NCI-H524 (cell line): ENCODE measurements around the gene CKB.

Experiments
- DNase-seq, 2 experiments: peaks; one replicate each; lab custom pipeline; 2025; lab: John Stamatoyannopoulos, UW

The CKB gene

DNA sequence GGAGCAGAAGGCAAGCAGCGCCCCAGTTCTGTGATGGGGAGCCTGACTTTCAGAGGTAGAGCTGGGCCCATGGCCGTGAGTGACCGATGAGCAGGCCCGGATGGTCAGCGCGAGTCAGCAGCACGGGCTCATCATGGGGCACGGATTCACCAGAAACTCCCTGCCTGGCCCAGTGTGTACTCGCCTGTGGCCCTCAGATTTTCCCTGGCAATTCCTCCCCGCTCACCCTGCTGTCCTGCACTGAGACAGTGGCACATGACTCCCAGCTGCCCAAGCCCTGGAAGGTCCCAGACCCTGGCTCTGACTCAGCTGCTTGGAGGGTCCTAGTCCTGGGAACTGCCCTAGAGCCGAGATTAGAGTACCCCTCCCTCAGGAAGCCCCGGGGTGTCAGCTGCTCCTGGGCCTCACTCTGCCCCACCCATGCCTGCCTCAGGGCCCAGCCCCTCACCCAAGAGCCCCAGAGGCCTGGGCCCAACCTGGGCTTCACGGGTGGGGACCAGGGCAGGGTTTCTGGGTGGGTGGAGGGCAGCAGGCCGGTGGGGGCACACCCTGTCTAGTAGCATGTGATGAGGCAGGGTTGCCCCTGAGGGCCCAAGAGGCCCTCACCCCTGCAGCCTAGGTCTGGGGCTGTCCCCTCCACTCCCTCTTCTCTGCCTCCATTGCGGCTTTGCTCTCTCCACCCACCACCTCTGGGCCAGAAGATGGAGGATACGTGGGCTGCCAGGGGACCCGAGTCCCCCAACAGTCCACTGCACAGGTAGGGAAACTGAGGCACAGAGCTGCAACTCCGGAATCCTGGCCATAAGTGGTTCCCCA lies 14.8 kb upstream of the CKB start:
- DNase-seq = no peak

DNA sequence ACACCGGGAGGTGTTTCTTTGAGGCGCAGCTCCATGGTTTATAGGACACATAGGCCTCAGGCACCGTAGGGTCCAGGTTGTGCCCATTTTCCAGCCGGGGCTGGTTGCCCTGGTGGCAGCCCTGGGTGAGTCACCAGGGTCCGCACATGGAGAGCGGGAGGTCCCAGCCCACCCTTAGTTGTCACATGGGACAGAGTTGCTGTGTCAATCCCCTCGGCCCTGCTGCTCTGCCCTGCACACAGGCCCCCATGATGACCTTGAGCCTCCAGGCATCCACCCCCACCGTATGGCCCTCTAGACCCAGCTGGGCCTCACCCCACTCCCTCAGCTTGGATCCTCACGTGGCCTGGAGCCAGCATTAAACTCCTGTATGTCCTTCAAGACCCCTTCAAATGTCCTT lies 14.1 kb upstream of the CKB start:
- no peak for DNase-seq

DNA sequence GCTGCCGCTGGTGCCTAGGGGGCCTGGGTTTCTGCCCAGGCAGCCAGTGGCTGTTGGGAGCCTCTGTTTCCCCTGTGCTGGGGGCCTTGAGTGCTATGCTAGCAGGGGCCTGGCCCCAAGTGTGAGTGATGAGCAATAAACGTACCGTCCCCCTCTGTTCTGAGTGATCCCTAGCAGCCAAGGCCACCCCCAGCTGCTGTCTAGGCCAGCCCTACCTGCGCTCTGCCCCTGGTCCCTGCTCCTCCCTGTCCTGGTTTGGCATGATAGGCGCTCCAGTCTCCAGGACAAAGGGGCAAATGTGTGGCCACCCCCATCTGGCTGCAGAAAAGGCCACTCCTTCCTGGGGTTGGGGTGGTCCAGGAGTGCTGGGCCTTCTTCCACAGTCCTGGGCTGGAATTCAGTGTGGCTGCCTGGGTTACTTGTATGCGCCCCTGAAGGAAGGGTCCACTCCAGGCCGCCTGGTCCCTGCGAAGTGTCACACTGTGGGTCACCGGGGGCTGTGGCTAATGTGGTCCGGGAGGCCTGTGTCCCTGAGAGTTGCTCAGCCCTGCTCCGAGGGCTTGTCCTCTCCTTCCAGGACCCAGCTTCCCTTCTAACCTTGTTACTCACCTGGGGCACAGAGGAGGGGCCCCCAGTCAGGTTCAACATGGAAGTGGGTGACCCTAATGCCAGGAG lies 13.4 kb upstream of the CKB start:
- no peak for DNase-seq

DNA sequence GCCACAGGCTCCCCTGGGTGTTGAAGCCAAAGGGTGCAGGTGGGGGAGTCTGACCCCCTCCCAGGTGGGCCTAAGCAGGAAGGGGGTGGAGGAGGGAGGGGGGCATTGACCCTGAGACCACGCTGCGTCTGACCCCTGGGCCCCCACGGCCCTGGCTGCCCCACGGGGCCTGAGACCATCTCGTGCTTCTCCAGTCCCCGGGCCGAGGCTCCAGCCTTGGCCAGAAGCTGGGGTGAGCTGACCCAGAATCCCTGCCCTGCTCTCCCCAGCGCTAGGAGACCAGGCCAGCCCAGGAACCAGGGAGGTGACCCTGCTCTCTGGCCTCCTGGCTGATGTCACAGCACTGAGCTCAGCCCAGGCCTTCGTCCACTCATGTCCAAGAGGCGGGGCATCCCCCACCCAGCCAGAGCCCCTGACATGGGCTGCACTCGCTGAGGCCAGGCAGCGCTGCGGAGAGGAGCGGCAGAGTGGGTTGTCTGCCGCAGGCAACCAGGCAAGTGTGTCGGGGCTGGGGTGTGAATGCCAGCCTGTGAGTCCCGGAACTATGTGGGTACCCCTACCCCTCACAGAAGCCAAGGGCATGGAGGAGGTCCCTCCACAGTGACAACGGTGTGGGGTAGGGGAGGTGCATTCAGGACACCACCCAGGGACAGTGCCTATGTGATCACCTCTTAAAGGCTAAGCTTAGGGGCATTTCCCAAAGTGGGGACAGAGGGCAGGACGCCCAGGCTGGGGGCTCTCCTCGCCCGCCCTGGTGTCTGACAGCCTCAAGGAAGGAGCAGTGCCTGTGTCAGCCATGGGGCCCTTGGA lies 12.7 kb upstream of the CKB start:
- no peak for DNase-seq

DNA sequence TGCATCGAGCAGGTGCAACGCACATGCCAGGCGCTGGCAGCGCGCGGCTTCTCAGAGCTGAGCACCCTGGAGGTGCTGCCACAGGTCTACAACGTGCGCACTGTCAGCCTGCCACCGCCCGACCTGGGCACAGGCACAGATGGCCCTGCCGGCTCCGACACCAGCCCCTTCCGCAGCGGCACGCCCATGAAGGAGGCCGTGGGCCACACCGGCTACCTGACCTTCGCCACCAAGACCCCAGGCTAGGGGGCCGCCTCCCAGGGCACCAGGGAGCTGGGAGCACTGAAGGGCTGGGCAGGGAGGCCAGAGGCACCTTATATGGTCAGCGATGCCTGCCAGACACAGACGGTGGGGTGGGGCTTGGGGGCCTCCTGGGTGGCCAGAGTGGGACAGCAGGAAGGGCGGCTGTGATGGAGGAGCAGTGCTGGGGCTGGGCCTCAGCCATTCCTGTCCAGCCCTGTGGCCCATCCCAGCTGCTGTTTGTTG lies 12.0 kb upstream of the CKB start:
- no peak for DNase-seq

DNA sequence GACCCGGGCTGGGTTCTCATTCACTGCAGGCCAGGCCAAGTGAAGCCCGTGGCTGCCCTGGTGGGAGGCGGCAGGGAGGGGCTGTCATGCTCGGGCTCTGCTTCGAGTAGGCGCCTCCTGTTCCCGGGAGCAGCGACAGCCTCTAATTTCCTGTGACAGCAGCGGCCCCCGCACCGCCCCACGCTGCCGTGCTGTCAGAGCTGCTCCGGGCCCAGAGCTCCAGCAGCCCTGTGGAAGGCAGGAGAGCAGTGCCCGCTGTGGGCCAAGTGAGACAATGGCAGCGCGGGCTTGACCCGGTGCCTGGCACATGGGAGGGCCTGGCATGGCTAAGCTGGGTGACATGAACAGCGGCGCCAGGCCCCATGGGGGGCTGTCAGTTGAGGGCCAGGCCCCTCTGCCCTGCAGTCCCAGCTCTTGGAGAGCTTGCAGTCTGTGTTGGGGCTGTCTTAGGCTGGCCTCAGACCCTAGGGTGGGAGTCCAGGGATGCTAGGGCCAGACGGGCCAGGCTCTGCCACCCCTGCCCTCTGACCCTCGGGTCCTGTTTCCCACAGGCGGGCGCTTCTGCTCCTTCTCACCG lies 11.5 kb upstream of the CKB start:
- no peak for DNase-seq

DNA sequence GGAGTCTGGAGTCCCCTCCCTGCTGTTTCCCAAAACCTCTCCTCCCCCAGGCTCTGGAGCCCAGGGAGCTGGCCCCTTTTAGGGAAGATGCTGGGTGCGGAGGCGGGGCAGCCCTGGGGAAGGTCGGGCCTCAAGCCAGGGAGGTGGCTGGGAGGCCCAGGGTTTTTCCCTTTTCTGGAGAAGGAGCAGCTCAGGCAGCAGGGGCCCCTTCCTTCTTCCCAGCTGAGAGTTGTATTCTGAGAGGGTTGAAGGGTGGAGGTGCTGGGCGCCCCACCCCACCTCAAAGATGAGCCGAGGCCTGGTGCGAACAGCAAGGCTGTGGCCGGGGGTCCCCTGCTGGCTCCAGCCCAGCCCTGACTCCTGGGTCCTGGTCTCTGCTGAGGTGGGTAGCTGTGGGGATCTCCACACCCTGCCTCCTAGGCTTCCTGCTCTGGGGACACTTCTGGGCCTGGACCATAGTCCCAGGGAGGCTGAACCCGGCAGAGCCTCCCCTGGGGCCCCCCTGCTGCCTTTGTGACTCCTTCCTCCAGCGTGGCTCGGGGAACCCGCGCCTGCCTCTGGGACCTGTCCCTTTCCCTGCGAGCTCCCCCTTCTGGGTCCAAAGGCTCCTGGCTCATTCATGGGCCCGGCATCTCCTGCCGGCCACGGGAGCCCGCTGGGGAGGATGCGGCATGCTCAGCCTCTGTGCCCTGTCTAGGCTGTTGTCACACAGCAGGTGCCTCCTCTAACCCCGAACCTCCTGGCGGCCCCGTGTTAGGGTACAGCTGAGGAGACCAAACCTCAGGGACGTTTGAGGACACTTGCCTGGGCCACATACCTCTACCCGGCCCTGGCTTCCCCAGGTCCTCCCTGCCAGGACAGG lies 10.7 kb upstream of the CKB start:
- DNase-seq = no peak

DNA sequence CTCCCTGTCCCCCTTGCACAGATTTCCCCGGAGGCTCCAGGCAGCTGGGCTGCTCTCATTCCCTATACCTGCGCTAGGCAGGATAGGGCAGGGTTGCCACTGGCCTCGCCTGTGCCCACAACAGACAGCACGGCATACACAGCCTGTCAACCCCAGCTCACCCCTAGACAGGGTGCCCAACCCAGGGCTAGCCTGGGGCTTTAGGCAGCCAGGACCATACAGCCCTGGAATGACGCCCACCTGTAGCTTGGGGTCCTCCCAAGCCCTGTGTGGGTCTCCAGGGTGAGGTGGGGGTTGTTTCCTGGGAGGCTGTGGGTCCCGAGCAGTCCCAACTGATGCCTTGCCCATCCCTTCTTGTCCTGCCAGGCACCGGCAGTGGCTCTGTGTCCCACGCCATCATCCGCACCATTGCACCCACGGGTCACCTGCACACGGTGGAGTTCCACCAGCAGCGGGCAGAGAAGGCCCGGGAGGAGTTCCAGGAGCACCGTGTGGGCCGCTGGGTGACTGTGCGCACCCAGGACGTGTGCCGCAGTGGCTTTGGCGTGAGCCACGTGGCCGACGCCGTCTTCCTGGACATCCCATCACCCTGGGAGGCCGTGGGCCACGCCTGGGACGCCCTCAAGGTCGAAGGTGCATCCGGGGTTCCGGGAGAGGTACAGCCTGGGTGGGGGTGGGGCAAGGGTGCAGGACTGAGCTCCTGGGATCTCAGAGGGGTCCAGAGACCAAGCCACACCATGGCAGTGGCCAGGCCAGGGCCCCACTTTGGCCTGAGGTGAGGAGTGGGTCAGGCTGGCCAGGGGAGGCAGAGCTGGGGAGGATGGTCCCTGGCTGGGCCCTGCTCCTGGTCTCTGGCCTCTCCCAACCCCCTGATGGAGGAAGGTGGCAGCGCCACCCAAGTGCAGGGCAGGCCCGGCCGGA lies 9.8 kb upstream of the CKB start:
- no peak for DNase-seq

DNA sequence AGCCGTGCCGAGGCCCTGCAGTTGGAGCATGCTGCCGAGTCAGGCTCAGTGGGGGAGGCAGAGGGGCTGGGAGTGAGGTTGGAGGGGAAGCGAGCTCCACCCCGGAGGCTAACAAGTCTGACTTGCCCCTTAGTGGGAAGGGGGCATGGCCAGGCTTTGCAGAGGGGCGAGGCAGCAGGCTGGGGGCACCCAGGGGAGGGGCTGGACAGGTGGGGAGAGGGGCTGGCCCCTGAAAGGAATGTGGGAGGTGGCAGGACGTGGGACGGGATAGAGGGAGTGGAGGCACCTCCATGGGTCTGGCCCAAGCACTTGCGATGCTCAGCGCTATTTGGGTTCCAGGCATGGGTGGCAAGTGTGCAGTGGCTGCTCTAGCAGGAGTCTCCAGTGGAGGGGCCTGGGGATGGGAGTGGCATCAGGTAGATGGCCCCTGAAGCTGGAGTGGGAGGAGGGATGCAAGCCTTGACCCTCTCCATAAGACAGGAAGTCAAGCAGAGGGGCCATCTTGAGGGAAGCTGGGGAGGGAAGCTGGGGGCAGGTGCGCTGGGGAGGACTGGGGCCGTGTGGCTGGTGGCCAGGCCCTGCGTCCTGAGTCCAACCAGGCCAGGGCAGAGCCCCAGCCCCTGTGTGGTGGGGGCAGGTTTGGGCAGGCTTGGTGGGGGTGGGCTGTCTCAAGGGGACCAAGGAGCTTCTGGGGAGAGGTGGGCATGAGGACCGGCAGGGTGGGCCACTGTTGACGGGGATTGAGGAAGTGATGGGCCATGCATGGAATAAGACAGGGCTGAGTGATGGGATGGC lies 9.0 kb upstream of the CKB start:
- DNase-seq = no peak

DNA sequence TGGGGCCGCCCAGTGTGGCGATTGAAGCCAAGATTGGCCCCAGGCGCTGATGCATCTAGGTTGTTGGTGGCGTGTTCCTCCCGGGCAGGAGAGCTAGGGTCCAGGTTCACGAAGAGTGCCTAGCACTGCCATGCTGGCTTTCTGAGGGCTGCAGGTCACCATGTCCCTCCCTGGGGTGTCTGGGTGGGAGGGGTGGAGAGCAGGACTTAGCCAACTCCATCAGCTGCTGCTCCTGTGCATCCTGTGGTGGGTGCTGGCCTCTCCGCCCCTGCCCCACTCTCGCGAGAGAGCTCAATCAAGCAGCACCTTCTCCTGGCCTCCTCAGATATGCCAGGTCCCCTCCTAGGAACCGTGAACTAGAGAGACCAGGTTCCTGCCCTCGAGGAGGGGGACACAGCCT lies 8.2 kb upstream of the CKB start:
- DNase-seq = no peak

DNA sequence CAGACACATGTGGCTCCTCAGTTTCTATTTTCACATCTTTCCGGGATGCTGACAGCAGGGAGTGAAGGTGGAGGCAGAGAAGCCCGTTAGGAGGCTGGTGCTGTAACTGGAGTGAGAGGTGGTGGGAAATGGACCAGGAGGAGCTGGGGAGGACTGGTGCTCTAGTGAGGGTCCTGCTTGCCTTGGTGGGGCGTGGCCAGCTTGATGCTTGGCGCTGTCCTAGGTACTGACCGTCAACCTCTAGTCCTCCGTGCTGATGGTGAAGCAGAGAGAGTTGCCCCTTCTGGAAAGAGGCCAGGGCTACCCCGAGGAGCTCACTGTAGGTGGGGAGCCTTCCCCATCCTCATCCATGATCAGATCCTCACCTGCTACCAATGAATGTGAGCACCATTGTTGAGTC lies 7.8 kb upstream of the CKB start:
- no peak for DNase-seq

DNA sequence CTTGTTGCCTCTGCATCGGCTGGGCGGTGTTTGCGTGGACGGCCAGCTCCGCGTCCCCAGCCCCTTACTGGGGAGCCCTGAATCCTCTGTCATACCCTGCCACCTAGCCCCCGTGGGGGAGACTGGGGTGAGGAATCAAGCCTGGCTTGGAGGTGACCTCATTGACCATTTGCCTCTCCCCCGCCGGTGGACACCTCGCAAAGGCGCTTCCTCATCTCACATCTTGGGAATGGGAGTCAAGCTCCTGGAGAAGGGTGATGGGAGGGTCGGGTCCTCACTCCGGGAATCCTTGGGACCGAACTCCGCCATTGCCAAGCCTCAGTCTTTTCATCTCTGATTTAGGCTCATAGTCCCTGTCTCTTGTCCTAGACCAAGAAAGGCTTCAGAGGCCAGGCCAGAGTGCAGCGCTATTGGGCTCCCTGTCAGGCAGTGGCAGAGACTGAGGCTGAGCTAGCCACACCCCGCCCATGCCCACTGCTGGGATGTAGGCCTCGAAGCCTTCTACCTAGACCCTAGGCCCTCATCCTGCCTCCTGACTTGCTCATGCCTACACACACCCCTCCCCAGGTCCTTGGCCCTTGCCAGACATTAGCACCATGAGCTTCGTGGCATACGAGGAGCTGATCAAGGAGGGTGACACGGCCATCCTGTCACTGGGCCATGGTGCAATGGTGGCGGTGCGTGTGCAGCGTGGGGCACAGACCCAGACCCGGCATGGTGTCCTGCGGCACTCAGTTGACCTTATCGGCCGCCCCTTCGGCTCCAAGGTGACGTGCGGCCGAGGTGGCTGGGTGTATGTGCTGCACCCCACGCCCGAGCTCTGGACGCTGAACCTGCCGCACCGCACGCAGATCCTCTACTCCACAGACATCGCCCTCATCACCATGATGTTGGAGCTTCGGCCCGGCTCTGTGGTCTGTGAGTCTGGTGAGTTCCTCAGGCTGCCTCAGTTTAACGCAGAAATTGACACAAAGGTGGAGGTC lies 7.0 kb upstream of the CKB start:
- DNase-seq = no peak

DNA sequence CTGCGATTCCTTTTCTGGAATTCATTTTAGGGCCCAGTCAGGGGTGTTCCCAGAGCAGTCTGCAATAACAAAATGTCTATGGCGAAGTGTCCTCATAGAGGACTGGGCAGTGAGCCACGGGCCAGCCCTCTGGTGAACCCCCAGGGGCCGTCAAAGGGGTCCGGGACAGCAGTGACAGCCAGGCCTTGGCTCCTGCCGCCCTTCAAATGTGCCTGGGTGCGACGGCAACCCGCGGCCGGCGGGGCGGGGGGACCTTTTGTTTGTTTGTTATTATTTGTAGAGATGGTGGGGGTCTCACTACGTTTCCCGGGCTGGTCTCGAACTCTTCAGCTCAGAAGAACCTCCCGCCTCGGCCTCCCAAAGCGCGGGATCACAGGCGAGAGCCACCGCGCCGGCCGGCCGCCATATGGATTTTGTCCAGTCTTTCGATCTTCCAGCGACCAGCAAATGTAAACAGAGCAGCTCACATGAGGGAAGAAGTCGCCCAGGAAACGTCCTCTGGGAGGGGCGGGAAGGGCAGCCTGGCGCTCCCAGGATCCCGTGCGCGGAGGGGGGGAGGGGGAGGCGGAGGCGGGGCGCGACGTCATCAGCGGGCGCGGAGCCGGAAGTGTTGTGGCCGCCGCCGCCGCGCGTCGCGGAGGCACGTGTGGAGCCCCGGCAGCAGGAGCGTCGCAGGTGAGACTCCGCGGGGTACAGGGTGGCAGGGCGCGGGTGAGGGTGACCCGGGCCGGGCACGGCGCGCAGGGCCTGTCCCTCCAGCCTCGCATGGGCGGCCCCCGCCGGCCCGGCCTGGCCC lies 6.2 kb upstream of the CKB start, which contains the start of gene TRMT61A:
Gene TRMT61A, plus strand, starts transcription at position 610 of the 796 bp plus-strand sequence. CDS start 783 bp downstream, outside the sequence.
- peak; percentile 87 to 89 for DNase-seq

DNA sequence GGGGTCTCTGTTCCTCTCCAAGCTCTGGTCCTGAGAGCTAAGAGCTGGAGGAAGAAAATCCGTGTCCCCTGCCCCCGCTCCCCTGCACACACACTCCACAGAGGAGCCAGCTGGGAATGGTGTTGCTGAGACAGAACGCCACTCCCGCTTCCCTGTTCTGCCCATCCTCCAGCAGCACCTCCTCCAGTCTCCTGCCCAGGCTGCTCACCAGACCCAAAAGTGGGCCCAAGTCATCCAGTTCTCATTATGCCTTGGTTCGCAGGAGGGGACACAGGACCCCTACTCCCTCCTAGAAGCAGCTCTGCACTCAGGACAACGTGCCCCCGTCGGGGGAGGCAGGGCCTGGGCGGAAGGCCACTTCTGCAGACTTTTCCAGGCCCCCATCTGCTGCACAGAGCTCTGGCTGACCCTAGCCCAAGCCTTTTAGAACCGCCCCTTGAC lies 5.5 kb upstream of the CKB start:
- peak in 1 of 2 experiments; percentile 60 for DNase-seq

DNA sequence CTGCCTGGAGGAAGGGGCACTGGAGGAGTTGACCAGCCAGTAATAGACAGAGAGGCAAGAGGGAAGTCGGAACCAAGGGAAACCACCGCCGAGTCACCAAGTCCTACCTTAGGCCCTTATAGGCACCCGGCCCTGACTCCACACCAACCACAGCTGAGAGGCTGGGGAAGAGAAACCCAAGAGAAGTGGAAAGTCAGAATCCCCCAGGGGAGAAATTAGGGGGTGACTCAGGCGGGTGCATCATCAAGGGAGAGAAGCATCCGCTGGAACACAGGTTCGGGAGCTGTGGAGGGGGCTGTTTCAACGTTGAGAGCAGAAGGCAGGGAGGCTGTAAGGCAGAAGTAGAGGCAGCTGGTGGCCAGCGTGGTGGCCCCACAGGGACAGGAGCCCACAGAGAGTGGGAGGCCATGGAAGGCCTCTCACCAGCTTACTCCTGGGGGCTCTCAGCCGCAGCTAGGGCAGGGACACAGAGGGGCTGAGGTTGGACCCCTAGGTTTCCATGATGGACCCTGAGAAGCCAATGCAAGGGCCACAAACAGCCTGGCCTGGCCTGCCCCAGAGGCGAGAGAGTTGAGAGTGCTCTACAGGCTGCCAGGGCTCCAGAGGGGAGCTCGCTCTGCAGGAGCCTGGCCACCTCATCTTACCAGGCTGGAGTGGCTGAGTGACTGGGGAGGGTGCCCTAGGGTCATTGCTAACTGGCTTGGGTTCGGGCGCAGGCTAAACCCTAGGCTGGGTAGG lies 4.9 kb upstream of the CKB start:
- no peak for DNase-seq

DNA sequence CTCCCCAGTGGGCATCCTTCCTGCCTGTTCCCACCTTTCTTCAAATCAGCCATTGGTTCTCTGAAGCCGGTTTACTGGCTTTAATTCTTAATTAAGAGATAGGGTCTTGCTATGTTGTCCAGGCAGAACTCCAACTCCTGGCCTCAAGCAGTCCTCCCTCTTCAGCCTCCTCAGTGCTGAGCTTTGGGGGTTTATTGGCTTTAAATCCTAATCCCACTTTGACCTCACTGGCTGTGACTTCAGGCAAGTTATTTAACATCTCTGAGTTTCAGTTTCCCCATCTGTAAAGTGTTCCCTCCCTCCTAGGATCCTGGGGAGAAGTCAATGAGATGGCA lies 4.3 kb upstream of the CKB start:
- DNase-seq = no peak
